GM18861 (cell line): ENCODE measurements around the gene ZPR1.

Experiments used
- ATAC-seq: cut with Tn5 transposase; IDR thresholded peaks from one replicate; pipeline ENCODE4 v1.9.1; 2021; ENCODE audit not compliant: unreplicated experiment

Gene ZPR1

GRCh38 chr11:116792869-116793771, 5.3 kb upstream of the ZPR1 start:
- ATAC-seq = no peak

- no peak for ATAC-seq
Measured at GRCh38 chr11:116792144-116792868, 4.5 kb upstream of the ZPR1 start.

- ATAC-seq = no peak
Measured at GRCh38 chr11:116791813-116792143, 4.0 kb upstream of the ZPR1 start, which contains the start of gene APOA5. TSS of gene APOA5 (minus strand) at chr11:116791879. CDS start at chr11:116791860, 19 bp downstream.

- no peak for ATAC-seq
Measured at GRCh38 chr11:116791002-116791812, 3.4 kb upstream of the ZPR1 start.

- ATAC-seq = no peak
Measured at GRCh38 chr11:116790167-116791001, 2.6 kb upstream of the ZPR1 start.

GRCh38 chr11:116788975-116789374, 1.2 kb upstream of the ZPR1 start:
- no peak for ATAC-seq

- no peak for ATAC-seq
Measured at GRCh38 chr11:116788534-116788933, 711 bp upstream of the ZPR1 start.

- ATAC-seq = no peak
Measured at GRCh38 chr11:116787436-116787785, 412 bp downstream of the ZPR1 start.

- ATAC-seq = no peak
Measured at GRCh38 chr11:116786966-116787365, 857 bp downstream of the ZPR1 start.

- ATAC-seq = no peak
Measured at GRCh38 chr11:116786326-116786725, 1.5 kb downstream of the ZPR1 start.

- ATAC-seq = no peak
Measured at GRCh38 chr11:116782728-116783127, 5.1 kb downstream of the ZPR1 start.

GRCh38 chr11:116778556-116778955, 9.3 kb downstream of the ZPR1 start:
- ATAC-seq = no peak

GRCh38 chr11:116777056-116777455, 10.8 kb downstream of the ZPR1 start:
- ATAC-seq = no peak

GRCh38 chr11:116776522-116776984, 11.3 kb downstream of the ZPR1 start:
- no peak for ATAC-seq

GRCh38 chr11:116775975-116776374, 11.8 kb downstream of the ZPR1 start:
- no peak for ATAC-seq

GRCh38 chr11:116774661-116775060, 13.2 kb downstream of the ZPR1 start:
- ATAC-seq = no peak

GRCh38 chr11:116773203-116774097, 14.4 kb downstream of the ZPR1 start:
- peak; percentile 33 for ATAC-seq

- peak; percentile 65 for ATAC-seq
Measured at GRCh38 chr11:116772443-116773202, 15.2 kb downstream of the ZPR1 start, which contains the start of gene BUD13. TSS of gene BUD13 (minus strand) at chr11:116772987. CDS start at chr11:116772964, 23 bp downstream.

- no peak for ATAC-seq
Measured at GRCh38 chr11:116771935-116772334, 15.9 kb downstream of the ZPR1 start.
